ENCODE results near the gene KRTAP5-11.
"Not testable (repeated sequence)": the region's sequence is repeated elsewhere in the genome, so short reads cannot be mapped to it uniquely, and the experiment has no call there.

KRTAP5-11 gene

GRCh38 chr11:71554996-71555395, 27.7 kb downstream of the KRTAP5-11 start:
- DNase-seq, result no peak

- DNase-seq, result no peak
Measured at GRCh38 chr11:71551711-71552110, 31.0 kb downstream of the KRTAP5-11 start.

GRCh38 chr11:71548716-71549151, 33.9 kb downstream of the KRTAP5-11 start:
- no peak for DNase-seq

GRCh38 chr11:71548120-71548519, 34.6 kb downstream of the KRTAP5-11 start, which contains the start of gene KRTAP5-9:
KRTAP5-9 (plus strand) TSS chr11:71548420; CDS start chr11:71548658, 238 bp downstream.
- DNase-seq, result no peak

- DNase-seq, result no peak
Measured at GRCh38 chr11:71545405-71545966, 37.2 kb downstream of the KRTAP5-11 start.

GRCh38 chr11:71544525-71545214, 38.0 kb downstream of the KRTAP5-11 start:
- DNase-seq, result no peak

GRCh38 chr11:71543866-71544265, 38.8 kb downstream of the KRTAP5-11 start:
- DNase-seq, result no peak

- DNase-seq, result no peak
Measured at GRCh38 chr11:71542879-71543777, 39.5 kb downstream of the KRTAP5-11 start.

- DNase-seq, result no peak
Measured at GRCh38 chr11:71542382-71542781, 40.3 kb downstream of the KRTAP5-11 start.

- not testable (repeated sequence) for DNase-seq
Measured at GRCh38 chr11:71540521-71541304, 42.0 kb downstream of the KRTAP5-11 start.

- DNase-seq, result not testable (repeated sequence)
Measured at GRCh38 chr11:71539971-71540370, 42.7 kb downstream of the KRTAP5-11 start.

GRCh38 chr11:71539017-71539416, 43.7 kb downstream of the KRTAP5-11 start:
- no peak for DNase-seq

- no peak for DNase-seq
Measured at GRCh38 chr11:71538666-71538990, 44.0 kb downstream of the KRTAP5-11 start.

GRCh38 chr11:71537977-71538665, 44.6 kb downstream of the KRTAP5-11 start, which contains the start of gene KRTAP5-8:
KRTAP5-8 (plus strand) TSS chr11:71538025; CDS start chr11:71538056, 31 bp downstream.
- DNase-seq, result not testable (repeated sequence)

GRCh38 chr11:71537537-71537936, 45.1 kb downstream of the KRTAP5-11 start:
- no peak for DNase-seq

- no peak for DNase-seq
Measured at GRCh38 chr11:71535825-71536224, 46.9 kb downstream of the KRTAP5-11 start.

- not testable (repeated sequence) for DNase-seq
Measured at GRCh38 chr11:71534711-71535608, 47.7 kb downstream of the KRTAP5-11 start.

GRCh38 chr11:71532036-71532610, 50.6 kb downstream of the KRTAP5-11 start:
- no peak for DNase-seq
